Measurements from ENCODE around the gene SEMA4B.

The SEMA4B gene

DNA sequence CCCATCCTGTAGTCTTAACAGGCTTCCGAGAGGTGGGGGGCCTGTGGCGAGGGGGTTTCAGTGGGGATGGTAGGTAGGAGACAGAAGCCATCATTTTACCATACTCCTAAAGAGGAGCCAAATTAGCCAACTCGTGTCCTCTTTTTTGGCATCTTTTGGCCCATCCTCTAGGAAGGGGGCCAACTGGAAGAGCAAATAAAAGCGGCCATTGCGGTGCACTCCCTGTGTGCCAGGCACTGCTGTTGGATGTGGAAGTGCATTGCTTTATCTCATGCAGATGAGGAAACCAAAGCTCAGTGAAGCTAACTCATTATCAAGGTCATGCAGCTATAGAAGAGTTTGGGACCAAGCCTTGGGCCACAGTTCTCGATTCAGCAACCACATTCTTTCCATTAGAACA, 6.1 kb downstream of the SEMA4B start:
- DNase-seq: no peak

- no peak for DNase-seq
Observed at GRCh38 chr15:90208356-90208755, 7.2 kb downstream of the SEMA4B start.

DNA sequence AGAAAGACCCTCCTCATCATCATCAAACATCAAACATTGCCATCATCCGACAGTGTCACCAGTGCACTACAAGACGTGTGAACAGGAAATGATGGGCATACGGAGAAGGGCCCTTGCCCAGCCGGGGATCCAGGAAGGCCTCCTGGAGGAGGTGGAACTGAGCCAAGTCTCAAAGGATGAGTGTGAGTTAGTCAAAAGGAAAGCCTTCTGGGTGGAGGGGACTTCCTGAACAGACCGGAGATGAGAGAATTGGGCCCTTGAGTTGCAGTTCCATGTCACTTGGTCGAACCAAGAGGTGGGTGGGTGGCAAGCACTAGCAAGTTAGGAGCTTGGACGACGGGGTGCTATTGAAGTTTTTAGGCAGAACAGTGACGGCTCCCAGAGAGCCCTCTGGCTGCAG, 8.5 kb downstream of the SEMA4B start:
- no peak for DNase-seq

- no peak for DNase-seq
Observed at GRCh38 chr15:90210593-90210992, 9.5 kb downstream of the SEMA4B start.

GRCh38 chr15:90211009-90211408, 9.9 kb downstream of the SEMA4B start:
- DNase-seq: no peak

DNA sequence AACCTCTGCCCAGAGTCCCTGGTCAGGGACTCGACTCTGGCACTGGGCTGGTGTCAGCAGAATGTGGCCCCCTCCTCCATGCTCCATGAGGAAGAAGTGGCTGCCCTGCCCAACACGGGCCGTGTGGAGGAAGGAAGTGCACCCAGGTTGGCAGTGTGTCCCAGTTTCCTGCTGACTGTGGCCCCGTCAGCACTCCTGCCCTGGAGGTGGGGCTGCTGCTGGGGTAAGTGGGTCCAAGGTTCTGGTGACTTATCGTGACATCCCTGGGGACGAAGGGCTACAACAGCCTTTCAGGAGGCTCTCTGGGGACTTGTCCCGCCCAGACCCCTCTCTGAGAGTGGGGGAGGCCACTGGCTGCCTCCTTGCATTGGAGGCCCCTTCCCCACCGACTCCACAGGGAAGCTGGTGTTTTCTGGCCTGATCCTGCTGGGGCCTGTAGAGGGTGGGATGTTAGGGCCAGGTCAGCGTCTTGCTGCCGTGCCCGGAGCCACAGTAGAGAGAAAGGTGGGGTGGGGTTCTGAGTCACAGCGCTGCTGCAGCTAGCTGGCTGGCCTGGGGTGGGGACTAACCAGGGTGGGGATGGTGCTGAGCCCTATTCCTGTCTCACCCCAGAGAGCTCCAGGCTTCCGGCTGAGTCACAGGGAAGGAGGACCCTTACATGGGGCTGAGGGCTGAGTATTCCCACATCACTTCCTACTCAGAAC, 10.5 kb downstream of the SEMA4B start:
- no peak for DNase-seq

- DNase-seq: no peak
Observed at GRCh38 chr15:90212221-90213098, 11.3 kb downstream of the SEMA4B start.

GRCh38 chr15:90213122-90213817, 12.1 kb downstream of the SEMA4B start:
- DNase-seq: no peak

DNA sequence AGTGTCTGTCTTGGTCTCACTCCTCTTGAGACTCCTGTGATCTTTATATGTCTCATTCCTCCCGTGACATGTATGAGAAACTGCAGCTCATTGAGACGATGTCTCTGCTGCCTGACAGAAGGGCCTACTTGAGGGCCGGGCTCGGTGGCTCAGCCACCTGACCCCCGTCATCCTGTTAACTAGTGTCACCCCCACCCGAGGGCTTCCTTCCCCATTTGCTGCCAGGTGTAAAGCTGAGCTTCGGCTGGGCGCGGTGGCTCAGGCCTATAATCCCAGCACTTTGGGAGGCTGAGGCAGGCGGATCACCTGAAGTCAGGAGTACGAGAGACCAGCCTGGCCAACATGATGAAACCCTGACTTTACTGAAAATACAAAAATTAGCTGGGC, 12.7 kb downstream of the SEMA4B start:
- DNase-seq: no peak

- no peak for DNase-seq
Observed at GRCh38 chr15:90214553-90215196, 13.5 kb downstream of the SEMA4B start.

- DNase-seq: no peak
Observed at GRCh38 chr15:90217671-90218394, 16.7 kb downstream of the SEMA4B start.

- no peak for DNase-seq
Observed at GRCh38 chr15:90219421-90220141, 18.5 kb downstream of the SEMA4B start.

DNA sequence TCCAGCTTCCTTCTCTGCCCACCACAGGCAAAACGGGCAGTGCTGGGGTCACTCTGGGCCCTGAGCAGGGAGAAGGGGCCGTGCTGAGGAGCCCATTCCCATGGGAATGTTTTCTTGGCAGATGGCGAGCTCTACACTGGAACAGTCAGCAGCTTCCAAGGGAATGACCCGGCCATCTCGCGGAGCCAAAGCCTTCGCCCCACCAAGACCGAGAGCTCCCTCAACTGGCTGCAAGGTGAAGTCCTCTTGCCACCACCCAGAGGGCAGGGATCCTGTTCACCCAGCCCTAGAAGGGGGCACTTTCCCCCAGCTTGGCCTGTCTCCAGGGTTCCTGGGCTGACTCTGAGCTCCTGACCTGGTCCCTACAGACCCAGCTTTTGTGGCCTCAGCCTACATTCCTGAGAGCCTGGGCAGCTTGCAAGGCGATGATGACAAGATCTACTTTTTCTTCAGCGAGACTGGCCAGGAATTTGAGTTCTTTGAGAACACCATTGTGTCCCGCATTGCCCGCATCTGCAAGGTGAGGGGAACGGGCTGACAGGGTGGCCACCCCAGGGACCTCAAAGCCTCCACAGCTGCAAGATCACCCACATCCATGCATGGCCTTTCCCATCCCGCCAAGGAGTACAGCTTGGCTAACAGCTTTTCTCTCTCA, 20.2 kb downstream of the SEMA4B start:
- DNase-seq: no peak

DNA sequence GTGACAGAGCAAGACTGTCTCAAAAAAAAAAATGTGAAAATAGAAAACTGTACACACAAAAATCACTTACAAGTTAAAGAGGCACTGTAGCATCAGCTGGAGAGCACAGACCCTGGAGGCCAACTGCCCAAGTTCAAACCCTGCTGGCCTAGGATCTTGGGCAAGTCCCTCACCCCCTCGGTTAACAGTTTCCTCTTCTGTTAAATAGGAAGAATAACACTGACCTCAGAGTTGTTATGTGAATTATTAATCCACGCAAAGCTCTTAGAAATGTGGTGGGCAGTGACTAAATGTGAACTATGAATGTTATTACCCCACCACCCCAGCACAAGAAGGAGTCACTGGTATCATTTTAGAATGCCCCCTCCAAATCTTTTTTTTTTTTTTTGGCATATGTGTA, 21.4 kb downstream of the SEMA4B start:
- DNase-seq: no peak

GRCh38 chr15:90223441-90224165, 22.5 kb downstream of the SEMA4B start:
- no peak for DNase-seq

DNA sequence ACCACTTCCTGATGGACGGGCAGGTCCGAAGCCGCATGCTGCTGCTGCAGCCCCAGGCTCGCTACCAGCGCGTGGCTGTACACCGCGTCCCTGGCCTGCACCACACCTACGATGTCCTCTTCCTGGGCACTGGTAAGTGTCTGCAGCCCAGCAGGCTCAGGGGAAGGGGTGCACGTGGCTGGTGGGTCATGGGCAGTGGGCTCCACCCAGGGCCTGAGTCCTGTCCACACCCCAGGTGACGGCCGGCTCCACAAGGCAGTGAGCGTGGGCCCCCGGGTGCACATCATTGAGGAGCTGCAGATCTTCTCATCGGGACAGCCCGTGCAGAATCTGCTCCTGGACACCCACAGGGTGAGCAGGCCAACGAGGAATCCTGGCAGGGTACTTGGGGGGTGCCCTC, 23.9 kb downstream of the SEMA4B start:
- no peak for DNase-seq

GRCh38 chr15:90225504-90226234, 24.5 kb downstream of the SEMA4B start:
- DNase-seq: peak; percentile 63

GRCh38 chr15:90227336-90227735, 26.2 kb downstream of the SEMA4B start:
- DNase-seq: no peak

- no peak for DNase-seq
Observed at GRCh38 chr15:90227816-90228772, 27.0 kb downstream of the SEMA4B start.
